Spleen (tissue), 7 donors: Measurements from ENCODE around the gene PREP.

Experiments used
- POLR2AphosphoS5 ChIP-seq, 3 donors: sonication (generic); formaldehyde crosslinking; IDR thresholded peaks; one replicate each; pipeline ENCODE4 v1.5.1; 2017; ENCODE audit warnings: antibody characterized with exemption in 3 of 3
- TF ChIP-seq, protein P1 (sequence below), 11 experiments: fragments of 200-600 bp in 7 of 11; fragments of 450-650 bp in 4 of 11; sonication (generic) in 4 of 11; IDR thresholded peaks in 8 of 11; conservative IDR thresholded peaks in 3 of 11; 1 replicate in 7 of 11; 2 replicates in 4 of 11; pipeline versions ENCODE4 v1.4.0 to v1.8.0; 2016 to 2021; ENCODE audit warnings: antibody characterized with exemption in 11 of 11, inconsistent platforms in 4 of 11, mild to moderate bottlenecking in 1 of 11
- donor health status: DM: no; HTN: no; CAD: no; lungs with moderate emphysema.
- donor health status: DM: no; HTN: no; CAD: no.
- donor health status: DM: no; HTN: no; CAD: no.

GRCh38 chr6:105321728-105322127 is 81.2 kb downstream of the PREP start:
- TF ChIP-seq, protein P1, sequence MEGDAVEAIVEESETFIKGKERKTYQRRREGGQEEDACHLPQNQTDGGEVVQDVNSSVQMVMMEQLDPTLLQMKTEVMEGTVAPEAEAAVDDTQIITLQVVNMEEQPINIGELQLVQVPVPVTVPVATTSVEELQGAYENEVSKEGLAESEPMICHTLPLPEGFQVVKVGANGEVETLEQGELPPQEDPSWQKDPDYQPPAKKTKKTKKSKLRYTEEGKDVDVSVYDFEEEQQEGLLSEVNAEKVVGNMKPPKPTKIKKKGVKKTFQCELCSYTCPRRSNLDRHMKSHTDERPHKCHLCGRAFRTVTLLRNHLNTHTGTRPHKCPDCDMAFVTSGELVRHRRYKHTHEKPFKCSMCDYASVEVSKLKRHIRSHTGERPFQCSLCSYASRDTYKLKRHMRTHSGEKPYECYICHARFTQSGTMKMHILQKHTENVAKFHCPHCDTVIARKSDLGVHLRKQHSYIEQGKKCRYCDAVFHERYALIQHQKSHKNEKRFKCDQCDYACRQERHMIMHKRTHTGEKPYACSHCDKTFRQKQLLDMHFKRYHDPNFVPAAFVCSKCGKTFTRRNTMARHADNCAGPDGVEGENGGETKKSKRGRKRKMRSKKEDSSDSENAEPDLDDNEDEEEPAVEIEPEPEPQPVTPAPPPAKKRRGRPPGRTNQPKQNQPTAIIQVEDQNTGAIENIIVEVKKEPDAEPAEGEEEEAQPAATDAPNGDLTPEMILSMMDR (IDR thresholded peaks at IDR 0.05 in 8 of 11, conservative IDR thresholded peaks at IDR 0.05 in 3 of 11): no peak
- TF ChIP-seq POLR2AphosphoS5 (IDR thresholded peaks at IDR 0.05): no peak
